ENCODE results near the gene SAMD4A. TPM values are rescaled to one million over a fixed set of nuclear protein-coding genes. Genes with fewer than 3 reads are reported as not detected.
A peak's percentile ranks its signal among the peaks of the same experiment; 100 is the strongest.

Gene SAMD4A
- total RNA-seq, 1 donor from 2014 or later = 4.7 TPM

GRCh38 chr14:54565785-54566409, 1.0 kb upstream of the SAMD4A start:
- peak; percentile 45 for DNase-seq (ENCODE audit: low read depth, low spot score)
- Mint-ChIP-seq H3K4me1 (peaks cover 22% of the 10 kb centered on the region), H3K36me3 (ENCODE audit: low read depth) (no peaks in the 10 kb centered on the region), H3K9me3 (no peaks in the 10 kb centered on the region), H3K27me3 (ENCODE audit: low read depth) (peaks cover 39% of the 10 kb centered on the region), H3K27ac (ENCODE audit: unreplicated experiment) (peak overlapping the region; percentile 71), H3K4me3 (peak overlapping the region; percentile 89)
- peak; percentile 6 for TF ChIP-seq CTCF (conservative IDR thresholded peaks at IDR 0.05)

GRCh38 chr14:54567224-54567638, 303 bp downstream of the SAMD4A start:
- peaks cover 4% of the 10 kb centered on the region for H3K36me3 Mint-ChIP-seq (ENCODE audit: low read depth)
- H3K4me1 Mint-ChIP-seq = peaks cover 22% of the 10 kb centered on the region
- peak overlapping the region; percentile 97 for H3K4me3 Mint-ChIP-seq
- peak; percentile 46 for DNase-seq (ENCODE audit: low read depth, low spot score)
- no peak overlapping the region for H3K27ac Mint-ChIP-seq (ENCODE audit: unreplicated experiment)
- peaks cover 4% of the 10 kb centered on the region for H3K9me3 Mint-ChIP-seq
- no peak for TF ChIP-seq CTCF (conservative IDR thresholded peaks at IDR 0.05)
- peaks cover 34% of the 10 kb centered on the region for H3K27me3 Mint-ChIP-seq (ENCODE audit: low read depth)

- no peak overlapping the region for H3K27ac Mint-ChIP-seq (ENCODE audit: unreplicated experiment)
- no peak for TF ChIP-seq CTCF (conservative IDR thresholded peaks at IDR 0.05)
- DNase-seq (ENCODE audit: low read depth, low spot score) = peak; percentile 46
- peaks cover 31% of the 10 kb centered on the region for H3K27me3 Mint-ChIP-seq (ENCODE audit: low read depth)
- peak overlapping the region; percentile 97 for H3K4me3 Mint-ChIP-seq
- H3K9me3 Mint-ChIP-seq = peaks cover 7% of the 10 kb centered on the region
- peaks cover 7% of the 10 kb centered on the region for H3K36me3 Mint-ChIP-seq (ENCODE audit: low read depth)
- peaks cover 22% of the 10 kb centered on the region for H3K4me1 Mint-ChIP-seq
These were observed 972 bp downstream of the SAMD4A start for GRCh38 chr14:54567639-54568561.

- no peak for DNase-seq (ENCODE audit: low read depth, low spot score)
- Mint-ChIP-seq H3K36me3 (ENCODE audit: low read depth) (peaks cover 13% of the 10 kb centered on the region), H3K4me3 (peak overlapping the region; percentile 92), H3K9me3 (peaks cover 10% of the 10 kb centered on the region), H3K27me3 (ENCODE audit: low read depth) (peaks cover 28% of the 10 kb centered on the region), H3K4me1 (peaks cover 22% of the 10 kb centered on the region), H3K27ac (ENCODE audit: unreplicated experiment) (no peak overlapping the region)
- no peak for TF ChIP-seq CTCF (conservative IDR thresholded peaks at IDR 0.05)
These were observed 2.1 kb downstream of the SAMD4A start for GRCh38 chr14:54568821-54569595.

GRCh38 chr14:54570047-54570446, 3.1 kb downstream of the SAMD4A start:
- TF ChIP-seq CTCF (conservative IDR thresholded peaks at IDR 0.05) = no peak
- H3K27ac Mint-ChIP-seq (ENCODE audit: unreplicated experiment) = no peak overlapping the region
- peaks cover 13% of the 10 kb centered on the region for H3K36me3 Mint-ChIP-seq (ENCODE audit: low read depth)
- H3K4me3 Mint-ChIP-seq = peak overlapping the region; percentile 17
- H3K4me1 Mint-ChIP-seq = peaks cover 19% of the 10 kb centered on the region
- peaks cover 18% of the 10 kb centered on the region for H3K27me3 Mint-ChIP-seq (ENCODE audit: low read depth)
- peaks cover 10% of the 10 kb centered on the region for H3K9me3 Mint-ChIP-seq
- DNase-seq (ENCODE audit: low read depth, low spot score) = no peak
